Measurements from ENCODE around the gene IDI1. TPM values are rescaled to one million over a fixed set of nuclear protein-coding genes. Genes with fewer than 3 reads are reported as not detected.

IDI1 gene
- total RNA-seq, 3 donors from 2014 or later: 37.7 to 71.2 (median 65.8) TPM

GRCh38 chr10:992871-993270 lies 56.0 kb downstream of the IDI1 start:
- no peaks in the 10 kb centered on the region for H3K9me3 ChIP-seq
- peaks cover 12% of the 10 kb centered on the region for H3K4me1 ChIP-seq (ENCODE audit: low read depth)
- DNase-seq: no peak
- intact Hi-C loops (cut with DNase I, micrococcal nuclease): no loop called here
- H3K4me3 ChIP-seq: no peak overlapping the region
- ATAC-seq: no peak
- no peak for TF ChIP-seq CTCF (IDR thresholded peaks at IDR 0.05)
- H3K36me3 ChIP-seq (ENCODE audit: low read depth): no peaks in the 10 kb centered on the region

- no peak for DNase-seq
- no peaks in the 10 kb centered on the region for H3K9me3 ChIP-seq
- ATAC-seq: no peak
- peaks cover 12% of the 10 kb centered on the region for H3K4me1 ChIP-seq (ENCODE audit: low read depth)
- no peak overlapping the region for H3K4me3 ChIP-seq
- no peak for TF ChIP-seq CTCF (IDR thresholded peaks at IDR 0.05)
- no peaks in the 10 kb centered on the region for H3K36me3 ChIP-seq (ENCODE audit: low read depth)
- intact Hi-C loops (cut with DNase I, micrococcal nuclease): no loop called here
Observed at GRCh38 chr10:992467-992866, 56.5 kb downstream of the IDI1 start.

GRCh38 chr10:990808-991207 lies 58.1 kb downstream of the IDI1 start:
- no peak overlapping the region for H3K4me3 ChIP-seq
- no peak for TF ChIP-seq CTCF (IDR thresholded peaks at IDR 0.05)
- H3K36me3 ChIP-seq (ENCODE audit: low read depth): no peaks in the 10 kb centered on the region
- H3K4me1 ChIP-seq (ENCODE audit: low read depth): peaks cover 15% of the 10 kb centered on the region
- intact Hi-C loops (cut with DNase I, micrococcal nuclease): no loop called here
- DNase-seq: no peak
- no peaks in the 10 kb centered on the region for H3K9me3 ChIP-seq
- ATAC-seq: no peak

Other genes with a start within 250 kb of the IDI1 start
- 100 to 1,000 TPM in 2 of 3 donors, 10 to 100 TPM in 1; 97.5 to 155 (median 116) TPM for gene LARP4B, start 117.4 kb downstream of the IDI1 start, total RNA-seq
- gene GTPBP4, start 60.7 kb downstream of the IDI1 start, total RNA-seq: 10 to 100 TPM; 19.2 to 27.8 (median 26.6) TPM
- gene IDI2, start 23.3 kb downstream of the IDI1 start, total RNA-seq: not detected
- 10 to 100 TPM; 18.3 to 24.1 (median 20.8) TPM for gene WDR37, start 7.3 kb upstream of the IDI1 start, total RNA-seq

Data from mucosa of descending colon (tissue), 3 donors.